ENCODE measurements around the gene XRRA1. TPM values are rescaled to one million over a fixed set of nuclear protein-coding genes. Genes with fewer than 3 reads are reported as not detected.

Gene XRRA1
- total RNA-seq, 1 experiment from 2014 or later = 7.3 TPM

- POLR2A ChIA-PET (ENCODE audit: low non-redundant PET) = no interaction called here
- Histone ChIP-seq H3K4me1 (ENCODE audit: insufficient read depth, low read length, poor library complexity, severe bottlenecking) (no peaks in the 10 kb centered on the region), H3K27ac (ENCODE audit: low read depth, low read length, poor library complexity, severe bottlenecking) (no peak overlapping the region), H3K9me3 (ENCODE audit: low read depth, low read length, poor library complexity, severe bottlenecking) (peaks cover 21% of the 10 kb centered on the region), H3K36me3 (ENCODE audit: insufficient read depth, low read length, poor library complexity, severe bottlenecking) (peaks cover 10% of the 10 kb centered on the region), H3K27me3 (replicated peaks; ENCODE audit: insufficient read depth, low read depth, low read length, poor library complexity) (no peaks in the 10 kb centered on the region), H3K4me3 (ENCODE audit: low read depth, low read length, poor library complexity, severe bottlenecking) (no peak overlapping the region)
- TF ChIP-seq CTCF (conservative IDR thresholded peaks at IDR 0.05; ENCODE audit: low read depth, low read length) (no peak), EZH2 (IDR thresholded peaks at IDR 0.05; ENCODE audit: borderline replicate concordance, low read depth, low read length, poor library complexity, severe bottlenecking) (no peak)
- intact Hi-C loops (cut with micrococcal nuclease; ENCODE audit: unreplicated experiment) = no loop called here
- no TSS peak for BruUV-seq (replicated peaks)
- DNase-seq (ENCODE audit: low spot score) = no peak
- CTCF ChIA-PET = interaction anchor here (0.6 kb wide), 1 partner anchor 123 kb away, joined by 3 read pairs; no protein-coding TSS in a partner anchor
Measured at GRCh38 chr11:74860743-74861142, 88.1 kb downstream of the XRRA1 start.

- no peak overlapping the region for H3K27ac ChIP-seq (ENCODE audit: low read depth, low read length, poor library complexity, severe bottlenecking)
- TF ChIP-seq CTCF (conservative IDR thresholded peaks at IDR 0.05; ENCODE audit: low read depth, low read length) (no peak), EZH2 (IDR thresholded peaks at IDR 0.05; ENCODE audit: borderline replicate concordance, low read depth, low read length, poor library complexity, severe bottlenecking) (no peak)
- no TSS peak for BruUV-seq (replicated peaks)
- DNase-seq (ENCODE audit: low spot score) = no peak
- no peak overlapping the region for H3K4me3 ChIP-seq (ENCODE audit: low read depth, low read length, poor library complexity, severe bottlenecking)
- CTCF ChIA-PET = no interaction called here
- H3K27me3 ChIP-seq (replicated peaks; ENCODE audit: insufficient read depth, low read depth, low read length, poor library complexity) = no peaks in the 10 kb centered on the region
- H3K9me3 ChIP-seq (ENCODE audit: low read depth, low read length, poor library complexity, severe bottlenecking) = no peaks in the 10 kb centered on the region
- peaks cover 4% of the 10 kb centered on the region for H3K36me3 ChIP-seq (ENCODE audit: insufficient read depth, low read length, poor library complexity, severe bottlenecking)
- POLR2A ChIA-PET (ENCODE audit: low non-redundant PET) = no interaction called here
- H3K4me1 ChIP-seq (ENCODE audit: insufficient read depth, low read length, poor library complexity, severe bottlenecking) = no peaks in the 10 kb centered on the region
- intact Hi-C loops (cut with micrococcal nuclease; ENCODE audit: unreplicated experiment) = no loop called here
Measured at GRCh38 chr11:74853223-74853622, 95.7 kb downstream of the XRRA1 start.

- no peaks in the 10 kb centered on the region for H3K27me3 ChIP-seq (replicated peaks; ENCODE audit: insufficient read depth, low read depth, low read length, poor library complexity)
- BruUV-seq (replicated peaks) = no TSS peak
- intact Hi-C loops (cut with micrococcal nuclease; ENCODE audit: unreplicated experiment) = no loop called here
- H3K4me3 ChIP-seq (ENCODE audit: low read depth, low read length, poor library complexity, severe bottlenecking) = no peak overlapping the region
- ChIA-PET POLR2A (ENCODE audit: low non-redundant PET) (interaction anchor here (0.5 kb wide), 1 partner anchor 915 kb away, joined by 4 read pairs; no protein-coding TSS in a partner anchor), CTCF (no interaction called here)
- no peaks in the 10 kb centered on the region for H3K36me3 ChIP-seq (ENCODE audit: insufficient read depth, low read length, poor library complexity, severe bottlenecking)
- no peaks in the 10 kb centered on the region for H3K9me3 ChIP-seq (ENCODE audit: low read depth, low read length, poor library complexity, severe bottlenecking)
- no peak overlapping the region for H3K27ac ChIP-seq (ENCODE audit: low read depth, low read length, poor library complexity, severe bottlenecking)
- no peak for DNase-seq (ENCODE audit: low spot score)
- TF ChIP-seq EZH2 (IDR thresholded peaks at IDR 0.05; ENCODE audit: borderline replicate concordance, low read depth, low read length, poor library complexity, severe bottlenecking) (no peak), CTCF (conservative IDR thresholded peaks at IDR 0.05; ENCODE audit: low read depth, low read length) (no peak)
- H3K4me1 ChIP-seq (ENCODE audit: insufficient read depth, low read length, poor library complexity, severe bottlenecking) = no peaks in the 10 kb centered on the region
Measured at GRCh38 chr11:74849525-74850391, 99.1 kb downstream of the XRRA1 start.
